Progenitor cell of endocrine pancreas (in vitro differentiated cells): Measurements from ENCODE around the gene TPRG1L. TPM values are rescaled to one million over a fixed set of nuclear protein-coding genes. Genes with fewer than 3 reads are reported as not detected.
"Not testable (repeated sequence)": the region's sequence is repeated elsewhere in the genome, so short reads cannot be mapped to it uniquely, and the experiment has no call there.

ENCODE experiments used
- DNase-seq: peaks from one replicate; pipeline ENCODE4 v3.0.0; 2021; ENCODE audit warnings: low spot score; ENCODE audit not compliant: unreplicated experiment
- H3K27ac Mint-ChIP-seq: 2 replicates; pipeline ENCODE4 v1.8.0; 2021; ENCODE audit warnings: mild to moderate bottlenecking, moderate library complexity, mixed read lengths
- H3K27me3 Mint-ChIP-seq: 2 replicates; pipeline ENCODE4 v1.8.0; 2021; ENCODE audit warnings: mixed read lengths
- H3K36me3 Mint-ChIP-seq: 2 replicates; pipeline ENCODE4 v1.8.0; 2022; ENCODE audit warnings: mixed read lengths; ENCODE audit not compliant: insufficient read depth
- H3K4me1 Mint-ChIP-seq: 2 replicates; pipeline ENCODE4 v1.8.0; 2021; ENCODE audit warnings: low read depth, mixed read lengths
- H3K4me3 Mint-ChIP-seq: 2 replicates; pipeline ENCODE4 v1.8.0; 2021; ENCODE audit warnings: low read depth, mild to moderate bottlenecking, moderate library complexity, mixed read lengths
- H3K9me3 Mint-ChIP-seq: 2 replicates; pipeline ENCODE4 v1.8.0; 2021; ENCODE audit warnings: low read depth, mixed read lengths
- CTCF ChIP-seq: fragments of 200-600 bp; sonication (generic); IDR thresholded peaks from one replicate; pipeline ENCODE4 v1.5.0; 2021; ENCODE audit warnings: antibody characterized with exemption, mild to moderate bottlenecking; ENCODE audit not compliant: unreplicated experiment
- total RNA-seq: library from RNA; stranded (reverse); gene quantifications from 2 replicates; pipeline ENCODE4 v1.2.1, GENCODE V29; 2021

Gene TPRG1L
- total RNA-seq, 1 donor from 2014 or later = 31.4 TPM

GRCh38 chr1:3584915-3585314 is 39.9 kb upstream of the TPRG1L start:
- no peak for DNase-seq
- no peak overlapping the region for H3K27ac Mint-ChIP-seq
- H3K9me3 Mint-ChIP-seq = no peaks in the 10 kb centered on the region
- no peaks in the 10 kb centered on the region for H3K36me3 Mint-ChIP-seq
- peaks cover 4% of the 10 kb centered on the region for H3K4me1 Mint-ChIP-seq
- H3K4me3 Mint-ChIP-seq = no peak overlapping the region
- no peak for TF ChIP-seq CTCF
- no peaks in the 10 kb centered on the region for H3K27me3 Mint-ChIP-seq

GRCh38 chr1:3585353-3585868 is 39.4 kb upstream of the TPRG1L start:
- not testable (repeated sequence) for H3K4me1 Mint-ChIP-seq, H3K4me3 Mint-ChIP-seq, H3K27ac Mint-ChIP-seq, H3K36me3 Mint-ChIP-seq, DNase-seq, H3K9me3 Mint-ChIP-seq, H3K27me3 Mint-ChIP-seq

GRCh38 chr1:3585940-3586568 is 38.8 kb upstream of the TPRG1L start:
- H3K4me3 Mint-ChIP-seq = no peak overlapping the region
- H3K36me3 Mint-ChIP-seq = no peaks in the 10 kb centered on the region
- no peaks in the 10 kb centered on the region for H3K9me3 Mint-ChIP-seq
- no peak overlapping the region for H3K27ac Mint-ChIP-seq
- H3K27me3 Mint-ChIP-seq = no peaks in the 10 kb centered on the region
- peaks cover 4% of the 10 kb centered on the region for H3K4me1 Mint-ChIP-seq
- no peak for TF ChIP-seq CTCF
- no peak for DNase-seq

GRCh38 chr1:3586986-3587759 is 37.6 kb upstream of the TPRG1L start:
- Mint-ChIP-seq H3K4me1 (peaks cover 4% of the 10 kb centered on the region), H3K27ac (peak overlapping the region; percentile 47), H3K36me3 (no peaks in the 10 kb centered on the region), H3K4me3 (no peak overlapping the region), H3K27me3 (no peaks in the 10 kb centered on the region), H3K9me3 (no peaks in the 10 kb centered on the region)
- no peak for DNase-seq
- peak; percentile 30 for TF ChIP-seq CTCF

GRCh38 chr1:3588395-3588794 is 36.4 kb upstream of the TPRG1L start:
- Mint-ChIP-seq H3K4me3 (no peak overlapping the region), H3K27me3 (no peaks in the 10 kb centered on the region), H3K27ac (no peak overlapping the region), H3K36me3 (no peaks in the 10 kb centered on the region), H3K4me1 (peaks cover 4% of the 10 kb centered on the region), H3K9me3 (no peaks in the 10 kb centered on the region)
- DNase-seq = no peak
- TF ChIP-seq CTCF = no peak
